Measurements from ENCODE around the gene CNOT10.
"Not testable (repeated sequence)": the region's sequence is repeated elsewhere in the genome, so short reads cannot be mapped to it uniquely, and the experiment has no call there.

Gene CNOT10, protein sequence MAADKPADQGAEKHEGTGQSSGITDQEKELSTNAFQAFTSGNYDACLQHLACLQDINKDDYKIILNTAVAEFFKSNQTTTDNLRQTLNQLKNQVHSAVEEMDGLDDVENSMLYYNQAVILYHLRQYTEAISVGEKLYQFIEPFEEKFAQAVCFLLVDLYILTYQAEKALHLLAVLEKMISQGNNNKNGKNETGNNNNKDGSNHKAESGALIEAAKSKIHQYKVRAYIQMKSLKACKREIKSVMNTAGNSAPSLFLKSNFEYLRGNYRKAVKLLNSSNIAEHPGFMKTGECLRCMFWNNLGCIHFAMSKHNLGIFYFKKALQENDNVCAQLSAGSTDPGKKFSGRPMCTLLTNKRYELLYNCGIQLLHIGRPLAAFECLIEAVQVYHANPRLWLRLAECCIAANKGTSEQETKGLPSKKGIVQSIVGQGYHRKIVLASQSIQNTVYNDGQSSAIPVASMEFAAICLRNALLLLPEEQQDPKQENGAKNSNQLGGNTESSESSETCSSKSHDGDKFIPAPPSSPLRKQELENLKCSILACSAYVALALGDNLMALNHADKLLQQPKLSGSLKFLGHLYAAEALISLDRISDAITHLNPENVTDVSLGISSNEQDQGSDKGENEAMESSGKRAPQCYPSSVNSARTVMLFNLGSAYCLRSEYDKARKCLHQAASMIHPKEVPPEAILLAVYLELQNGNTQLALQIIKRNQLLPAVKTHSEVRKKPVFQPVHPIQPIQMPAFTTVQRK

DNA sequence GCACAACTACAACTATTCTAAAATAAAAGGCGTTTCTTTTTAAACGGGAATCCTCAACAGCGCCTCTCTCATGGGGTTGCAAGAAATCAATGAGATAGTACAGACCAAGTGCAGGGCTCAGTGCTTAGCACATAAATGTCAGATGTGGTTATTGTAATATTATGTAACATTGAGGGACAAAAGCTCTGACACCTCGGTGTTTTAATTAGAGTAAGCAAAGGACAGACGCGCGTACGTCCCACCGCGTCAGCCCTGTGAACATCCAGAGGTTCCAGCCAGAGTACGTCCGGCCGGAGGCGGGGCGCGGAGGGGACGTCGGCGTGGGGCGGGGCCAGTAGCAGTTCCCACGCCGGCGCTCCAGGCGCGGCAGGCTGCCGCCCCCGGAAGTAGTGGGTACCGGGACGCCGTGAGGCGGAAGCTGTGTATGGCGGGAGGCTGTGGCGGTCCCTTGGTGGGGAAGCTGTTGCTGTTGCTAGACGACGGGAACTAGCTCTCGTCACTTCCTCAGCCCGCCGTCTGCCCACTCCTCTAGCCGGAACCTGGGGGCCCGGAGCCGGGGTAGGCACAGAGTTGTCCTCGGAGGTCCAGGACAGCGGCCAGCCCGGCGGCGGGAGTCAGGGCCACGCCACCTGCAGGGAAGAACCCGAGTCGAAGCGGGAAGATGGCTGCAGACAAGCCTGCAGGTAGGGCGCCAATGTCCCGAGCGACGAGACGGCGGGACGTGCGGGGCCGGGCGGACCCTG is at the start of gene CNOT10:
Gene CNOT10 (plus strand): TSS at position 389 of the 743 bp plus-strand sequence. CDS start 273 bp downstream, at position 662.
- DNase-seq (ENCODE audit: low read depth in 2 of 2): peak; percentile 75 to 78

DNA sequence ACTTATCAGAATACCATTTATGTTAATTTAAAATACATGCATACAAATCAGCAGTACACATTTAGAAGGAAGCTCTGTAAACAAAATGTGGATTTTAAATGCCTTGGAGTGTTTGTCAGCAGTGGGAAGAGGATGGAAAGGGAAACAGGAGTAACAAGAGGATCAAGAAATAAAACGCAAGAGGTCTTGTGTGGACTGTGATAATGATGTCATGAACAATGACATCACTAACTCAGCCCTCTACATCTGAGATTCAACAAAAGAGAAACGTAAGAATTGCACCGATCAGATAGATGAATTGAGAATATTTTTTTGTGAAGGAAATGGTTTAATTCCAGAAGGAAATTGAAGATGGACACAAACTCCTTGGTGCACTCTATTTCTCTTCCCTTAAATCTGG is 44.0 kb upstream of the CNOT10 start:
- no peak for DNase-seq (ENCODE audit: low read depth in 2 of 2)

DNA sequence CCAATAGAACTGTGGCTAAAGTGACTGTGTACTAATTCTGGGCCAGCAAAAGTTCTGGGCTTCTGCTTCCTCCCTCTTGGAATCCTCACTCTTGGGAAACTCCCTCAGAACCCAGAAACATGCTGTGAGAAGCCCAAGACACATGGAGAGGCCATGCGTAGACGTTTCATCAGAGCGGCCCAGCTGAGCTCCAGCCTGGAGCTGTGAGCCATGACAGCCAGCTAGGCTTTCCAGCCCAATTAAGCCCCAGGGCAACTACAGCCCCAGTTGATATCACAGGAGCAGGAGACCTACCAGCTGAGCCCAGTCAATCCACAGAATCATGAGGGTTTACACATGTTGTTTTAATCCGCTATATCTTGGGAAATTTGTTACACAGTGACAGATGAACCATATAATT is 43.6 kb upstream of the CNOT10 start:
- no peak for DNase-seq (ENCODE audit: low read depth in 2 of 2)

DNA sequence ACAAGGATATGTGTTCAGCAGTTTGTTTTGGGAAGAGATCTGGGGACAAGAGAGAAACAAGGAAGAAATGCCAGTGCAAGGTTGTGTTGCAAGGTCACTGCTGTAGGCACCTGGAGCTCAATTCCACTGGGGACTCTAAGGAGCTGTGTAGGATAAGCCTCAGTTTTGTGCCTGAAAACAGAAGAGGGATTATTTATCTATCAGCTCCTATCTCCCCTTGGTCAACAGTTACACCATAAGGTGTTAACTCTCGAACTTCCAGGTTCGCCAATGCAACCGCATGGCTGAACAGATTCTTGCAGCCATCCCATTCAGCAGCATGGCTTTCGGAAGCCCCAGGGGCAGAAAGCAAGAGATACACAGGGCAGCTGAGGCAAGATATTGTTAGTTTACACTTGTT is 41.6 kb upstream of the CNOT10 start:
- DNase-seq (ENCODE audit: low read depth in 2 of 2): no peak

DNA sequence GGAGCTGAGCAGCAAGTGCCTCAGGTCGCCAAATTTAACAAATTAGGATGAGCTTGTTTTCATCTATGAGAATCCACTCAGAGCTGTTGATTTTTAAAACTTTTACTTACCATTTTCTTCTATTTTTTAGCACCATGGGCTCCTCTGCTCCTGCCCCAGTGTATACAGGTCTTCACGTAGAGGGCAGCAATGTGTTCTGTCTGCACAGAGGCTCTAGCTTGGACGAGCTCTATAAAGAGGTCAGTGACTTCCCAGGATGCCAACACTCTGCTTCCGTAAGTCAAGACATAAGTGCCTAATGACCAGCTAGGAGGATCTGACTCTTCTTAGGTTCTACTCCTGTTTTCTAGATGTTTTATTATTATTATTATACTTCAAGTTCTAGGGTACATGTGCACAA is 41.2 kb upstream of the CNOT10 start:
- DNase-seq (ENCODE audit: low read depth in 2 of 2): no peak

DNA sequence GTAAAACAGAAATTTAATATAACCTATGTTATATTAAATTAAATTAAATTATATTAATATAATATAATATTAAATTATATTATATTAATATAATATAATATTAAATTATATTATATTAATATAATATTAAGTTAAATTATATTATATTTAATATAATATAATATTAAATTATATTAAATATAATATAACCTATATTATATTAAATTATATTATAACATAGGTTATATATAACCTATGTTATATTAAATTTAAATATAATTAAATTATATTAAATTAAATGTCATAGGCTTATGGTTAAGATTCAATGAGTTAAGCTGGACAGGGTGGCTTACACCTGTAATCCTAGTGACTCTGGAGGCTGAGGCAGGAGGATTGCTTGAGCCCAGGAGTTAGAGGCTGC is 40.6 kb upstream of the CNOT10 start:
- no peak for DNase-seq (ENCODE audit: low read depth in 2 of 2)

DNA sequence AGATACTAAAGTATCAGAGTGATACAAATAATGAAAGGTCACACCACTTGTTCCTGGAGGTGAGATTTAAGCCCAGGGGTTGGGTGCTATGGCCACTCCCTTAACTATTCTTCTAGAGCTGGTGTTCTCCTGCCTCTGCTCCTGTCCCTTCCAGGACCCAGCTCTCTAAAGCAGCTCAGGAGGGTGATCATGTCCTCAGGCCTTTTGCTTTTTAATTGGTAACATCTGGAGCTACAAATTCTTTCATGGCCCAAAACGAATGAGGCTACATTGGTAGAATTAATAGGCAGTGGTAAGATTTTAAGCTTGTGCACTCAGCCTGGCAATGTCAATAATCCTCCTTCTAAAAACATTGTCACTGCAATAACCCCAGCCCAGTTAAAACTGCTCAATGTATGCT is 38.2 kb upstream of the CNOT10 start:
- DNase-seq (ENCODE audit: low read depth in 2 of 2): no peak

DNA sequence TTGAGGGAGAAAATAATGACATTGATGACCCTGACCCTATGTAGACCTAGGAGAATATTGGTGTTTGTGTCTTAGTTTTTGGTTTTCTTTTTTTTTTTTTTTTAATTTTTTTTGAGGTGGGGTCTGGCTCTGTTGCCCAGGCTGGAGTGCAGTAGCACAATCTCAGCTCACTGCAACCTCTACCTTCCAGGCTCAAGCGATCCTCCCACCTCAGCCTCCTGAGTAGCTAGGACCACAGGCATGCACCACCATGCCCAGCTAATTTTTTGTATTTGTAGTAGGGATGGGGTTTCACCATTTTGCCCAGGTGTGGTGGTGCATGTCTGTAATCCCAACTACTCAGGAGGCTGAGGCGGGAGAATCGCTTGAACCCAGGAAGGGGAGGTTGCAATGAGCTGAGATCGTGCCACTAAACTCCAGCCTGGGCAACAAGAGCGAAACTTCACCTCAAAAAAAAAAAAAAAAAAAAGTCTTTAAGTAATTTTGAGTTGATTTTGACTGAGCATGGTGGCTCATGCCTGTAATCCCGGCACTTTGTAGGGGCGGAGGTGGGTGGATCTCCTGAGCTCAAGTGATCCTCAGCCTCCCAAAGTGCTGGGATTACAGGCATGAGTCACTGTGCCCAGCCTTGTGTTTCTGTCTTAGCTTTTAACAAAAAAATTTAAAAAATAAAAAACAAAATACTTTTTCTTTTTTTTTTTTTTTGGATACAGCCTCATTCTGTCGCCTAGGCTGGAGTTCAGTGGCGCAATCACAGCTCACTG is 32.5 kb upstream of the CNOT10 start:
- not testable (repeated sequence) for DNase-seq (ENCODE audit: low read depth in 2 of 2)

DNA sequence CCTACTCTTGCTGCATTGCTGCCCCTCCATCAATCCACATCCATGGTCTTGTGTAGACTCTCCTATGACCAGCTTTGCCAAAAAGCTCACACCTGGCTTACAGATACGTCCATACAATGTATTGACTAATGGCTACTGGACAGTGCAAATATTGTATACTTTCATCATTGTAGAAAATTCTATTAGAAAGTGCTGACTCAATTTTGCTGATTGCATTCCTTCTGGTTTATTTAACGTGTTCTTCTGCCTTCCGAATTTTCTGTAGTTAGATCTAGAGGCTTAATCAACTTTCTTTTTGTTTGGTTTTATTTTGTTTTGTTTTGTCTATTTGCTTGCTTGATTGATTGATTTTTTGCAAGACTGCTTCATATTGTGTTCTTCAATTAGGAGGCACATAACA is 29.8 kb upstream of the CNOT10 start:
- DNase-seq (ENCODE audit: low read depth in 2 of 2): no peak

DNA sequence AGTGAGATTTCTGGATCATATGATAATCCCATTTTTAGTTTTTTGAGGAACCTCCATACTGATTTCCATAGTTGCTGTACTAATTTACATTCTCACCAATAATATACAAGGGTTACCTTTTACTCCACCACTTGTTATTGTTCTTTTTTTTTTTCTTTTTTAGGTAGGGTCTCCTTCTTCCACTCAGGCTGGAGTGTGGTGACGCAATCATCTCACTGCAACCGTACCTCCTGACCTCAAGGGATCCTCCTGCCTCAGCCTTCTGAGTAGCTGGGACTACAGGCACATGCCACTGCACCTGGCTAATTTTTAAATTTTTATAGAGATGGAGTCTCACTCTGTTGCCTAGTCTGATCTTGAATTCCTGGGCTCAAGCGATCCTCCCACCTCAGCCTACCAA is 24.4 kb upstream of the CNOT10 start:
- DNase-seq (ENCODE audit: low read depth in 2 of 2): no peak

DNA sequence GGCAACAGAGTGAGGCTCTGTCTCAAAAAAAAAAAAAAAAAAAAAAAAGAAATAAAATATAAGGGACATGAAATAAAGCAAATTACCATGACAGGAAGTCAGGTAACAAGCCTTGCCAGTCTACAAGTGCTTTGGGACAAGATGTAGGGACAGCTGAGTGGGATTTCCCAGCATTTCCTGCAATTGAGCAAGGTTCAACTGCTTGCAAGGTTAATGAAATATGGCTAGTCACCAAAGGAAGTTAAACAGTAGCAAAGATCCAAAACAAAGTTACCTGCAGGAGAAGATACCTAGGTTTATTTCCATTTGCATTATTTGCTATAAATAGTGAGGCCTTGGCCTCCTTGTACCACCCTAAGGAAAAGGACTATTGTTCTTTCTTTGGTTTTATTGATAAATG is 22.3 kb upstream of the CNOT10 start:
- no peak for DNase-seq (ENCODE audit: low read depth in 2 of 2)

DNA sequence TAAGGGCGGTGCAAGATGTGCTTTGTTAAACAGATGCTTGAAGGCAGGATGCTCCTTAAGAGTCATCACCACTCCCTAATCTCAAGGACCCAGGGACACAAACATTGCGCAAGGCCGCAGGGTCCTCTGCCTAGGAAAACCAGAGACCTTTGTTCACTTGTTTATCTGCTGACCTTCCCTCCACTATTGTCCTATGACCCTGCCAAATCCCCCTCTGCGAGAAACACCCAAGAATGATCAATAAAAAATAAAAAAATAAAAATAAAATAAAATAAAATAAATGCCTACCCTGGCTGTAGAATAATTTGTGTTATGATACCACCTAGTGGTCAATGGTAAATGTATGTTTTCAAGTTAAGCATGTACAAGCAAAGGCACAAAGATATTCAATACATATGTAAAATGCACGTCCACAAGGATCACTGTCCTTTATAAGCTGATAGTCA is 20.3 kb upstream of the CNOT10 start:
- DNase-seq (ENCODE audit: low read depth in 2 of 2): peak; percentile 16 to 20

DNA sequence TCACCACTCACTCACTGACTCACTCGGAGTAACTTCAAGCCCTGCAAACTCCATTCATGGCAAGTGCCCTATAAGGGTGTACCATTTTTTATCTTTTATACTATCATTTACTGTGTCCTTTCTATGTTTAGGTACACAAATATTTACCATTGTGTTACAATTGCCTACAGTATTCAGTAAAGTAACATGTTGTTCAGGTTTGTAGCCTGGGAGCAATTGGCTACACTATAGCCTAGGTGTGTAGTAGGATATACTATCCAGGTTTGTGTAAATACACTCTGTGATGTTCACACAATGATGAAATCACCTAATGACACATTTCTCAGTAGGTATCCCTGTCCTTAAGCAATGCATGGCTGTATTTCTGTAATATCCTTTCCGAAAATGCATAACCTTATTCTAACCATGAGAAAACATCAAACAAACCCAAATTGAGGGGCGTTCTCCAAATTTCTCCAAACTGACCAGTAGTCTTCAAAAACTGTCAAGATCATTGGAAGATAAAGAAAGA is 17.9 kb upstream of the CNOT10 start:
- no peak for DNase-seq (ENCODE audit: low read depth in 2 of 2)

DNA sequence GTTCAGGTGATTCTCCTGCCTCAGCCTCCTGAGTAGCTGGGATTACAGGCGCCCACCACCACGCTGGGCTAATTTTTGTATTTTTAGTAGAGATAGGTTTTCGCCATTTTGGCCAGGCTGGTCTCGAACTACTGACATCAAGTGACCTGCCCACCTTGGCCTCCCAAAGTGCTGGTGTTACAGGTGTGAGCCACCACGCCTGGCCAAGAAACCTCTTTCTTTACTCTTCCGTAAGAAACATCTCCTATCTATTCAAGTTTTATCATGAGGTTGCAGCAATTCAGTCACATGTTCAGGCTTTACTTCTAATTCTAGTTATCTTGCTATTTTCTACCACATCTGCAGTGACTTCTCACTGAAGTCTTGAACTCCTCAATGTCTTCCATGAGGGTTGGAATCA is 15.8 kb upstream of the CNOT10 start:
- not testable (repeated sequence) for DNase-seq (ENCODE audit: low read depth in 2 of 2)

DNA sequence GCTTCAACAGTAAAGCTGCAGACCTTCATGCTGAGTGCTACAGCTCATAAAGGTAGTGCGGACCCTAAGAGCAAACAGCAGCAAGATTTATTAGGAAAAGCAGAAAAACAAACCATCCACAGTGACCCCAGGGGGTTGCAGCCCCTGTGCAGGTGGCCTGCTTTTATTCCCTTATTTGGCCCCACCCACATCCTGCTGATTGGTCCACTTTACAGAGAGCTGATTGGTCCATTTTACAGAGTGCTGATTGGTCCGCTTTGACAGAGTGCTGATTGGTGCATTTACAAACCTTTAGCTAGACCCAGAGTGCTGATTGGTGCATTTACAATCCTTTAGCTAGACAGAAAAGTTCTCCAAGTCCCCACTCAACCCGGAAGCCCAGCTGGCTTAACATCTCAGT is 11.3 kb upstream of the CNOT10 start:
- not testable (repeated sequence) for DNase-seq (ENCODE audit: low read depth in 2 of 2)

DNA sequence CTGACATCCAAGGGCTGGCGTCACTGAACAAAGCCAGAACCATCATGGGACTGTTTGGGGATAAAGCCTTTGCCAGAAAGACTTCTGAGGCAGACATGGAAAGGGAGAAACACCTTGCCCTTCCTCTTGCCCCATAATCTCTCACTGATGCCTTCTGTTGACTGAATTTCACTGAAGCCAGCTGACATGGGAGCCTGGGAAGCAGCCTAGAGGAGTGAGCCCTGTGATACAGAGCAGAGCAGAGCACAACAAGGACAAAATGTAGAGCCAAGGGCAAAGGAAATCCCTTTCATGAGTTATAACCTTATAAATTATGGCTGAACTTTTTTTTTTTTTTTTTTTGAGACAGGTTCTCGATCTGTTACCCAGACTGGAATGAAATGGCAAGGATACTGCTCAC is 9.8 kb upstream of the CNOT10 start:
- DNase-seq (ENCODE audit: low read depth in 2 of 2): no peak

DNA sequence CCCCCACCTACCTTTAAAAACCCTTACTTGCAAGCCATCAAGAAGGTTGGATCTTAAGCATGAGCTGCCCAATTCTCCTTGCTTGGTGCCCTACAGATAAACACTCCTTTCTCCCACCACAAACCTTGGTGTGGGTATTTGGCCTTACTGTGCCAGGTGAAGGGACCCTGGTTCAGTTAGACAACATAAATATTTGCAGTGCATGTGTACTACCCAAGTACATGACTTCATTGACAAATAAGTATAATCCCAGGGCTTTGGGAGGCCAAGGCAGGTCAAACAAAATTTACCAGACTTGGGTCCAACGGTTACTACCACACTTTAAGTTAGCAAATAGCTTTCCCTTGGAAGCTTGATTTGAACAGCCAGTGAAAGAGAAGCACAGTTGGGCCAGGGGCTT is 9.3 kb upstream of the CNOT10 start:
- no peak for DNase-seq (ENCODE audit: low read depth in 2 of 2)

DNA sequence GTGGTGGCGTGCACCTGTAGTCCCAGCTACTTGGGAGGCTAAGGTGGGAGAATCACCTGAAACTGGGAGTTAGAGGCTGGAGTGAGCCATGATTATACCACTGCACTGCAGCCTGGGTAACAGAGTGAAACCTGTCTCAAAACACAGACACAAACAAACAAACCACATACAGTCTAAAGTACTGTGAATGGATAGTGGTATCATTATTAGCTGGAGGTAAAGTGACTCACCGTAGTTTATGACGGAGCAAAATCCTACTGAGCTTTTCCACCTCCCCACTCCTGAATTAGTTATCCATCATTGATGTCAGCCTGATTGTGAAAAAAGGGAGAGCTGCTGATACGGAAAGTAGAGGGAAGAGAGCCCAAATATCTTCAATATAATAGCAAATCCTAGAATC is 3.2 kb upstream of the CNOT10 start:
- no peak for DNase-seq (ENCODE audit: low read depth in 2 of 2)

DNA sequence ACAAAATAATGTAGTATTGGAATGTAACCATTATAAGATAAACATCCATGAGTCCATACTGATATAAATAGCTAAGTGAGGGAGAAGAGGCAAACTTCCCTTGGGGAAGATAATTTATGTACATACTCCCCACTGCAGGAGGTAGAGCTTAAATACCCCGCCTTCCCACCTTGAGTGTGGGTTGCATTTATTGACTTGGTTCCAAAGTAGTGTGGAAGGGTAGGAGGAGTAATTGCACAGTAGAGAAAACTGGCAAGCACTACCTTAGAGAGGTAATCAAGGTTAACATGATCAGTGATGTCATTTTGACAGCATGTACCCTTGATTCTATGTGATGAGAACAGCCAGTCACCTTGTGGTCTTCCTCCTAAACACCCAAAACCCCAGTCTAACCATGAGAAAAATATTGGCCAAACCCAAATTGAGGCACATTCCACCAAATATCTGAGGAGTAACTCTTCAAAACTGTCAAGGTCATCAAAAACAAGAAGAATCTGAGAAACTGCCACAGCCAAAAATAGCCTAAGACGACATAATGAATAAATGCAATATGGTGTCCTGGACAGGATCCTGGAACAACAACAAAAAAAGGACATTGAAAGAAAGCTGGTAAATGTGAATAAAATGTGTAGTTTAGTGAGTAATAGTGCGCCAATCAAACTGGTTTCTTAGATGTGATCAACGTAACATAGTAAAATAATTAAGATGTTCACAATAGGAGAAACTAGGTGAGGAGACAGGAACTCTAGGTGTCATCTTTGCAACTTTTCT is 774 bp upstream of the CNOT10 start:
- no peak for DNase-seq (ENCODE audit: low read depth in 2 of 2)

DNA sequence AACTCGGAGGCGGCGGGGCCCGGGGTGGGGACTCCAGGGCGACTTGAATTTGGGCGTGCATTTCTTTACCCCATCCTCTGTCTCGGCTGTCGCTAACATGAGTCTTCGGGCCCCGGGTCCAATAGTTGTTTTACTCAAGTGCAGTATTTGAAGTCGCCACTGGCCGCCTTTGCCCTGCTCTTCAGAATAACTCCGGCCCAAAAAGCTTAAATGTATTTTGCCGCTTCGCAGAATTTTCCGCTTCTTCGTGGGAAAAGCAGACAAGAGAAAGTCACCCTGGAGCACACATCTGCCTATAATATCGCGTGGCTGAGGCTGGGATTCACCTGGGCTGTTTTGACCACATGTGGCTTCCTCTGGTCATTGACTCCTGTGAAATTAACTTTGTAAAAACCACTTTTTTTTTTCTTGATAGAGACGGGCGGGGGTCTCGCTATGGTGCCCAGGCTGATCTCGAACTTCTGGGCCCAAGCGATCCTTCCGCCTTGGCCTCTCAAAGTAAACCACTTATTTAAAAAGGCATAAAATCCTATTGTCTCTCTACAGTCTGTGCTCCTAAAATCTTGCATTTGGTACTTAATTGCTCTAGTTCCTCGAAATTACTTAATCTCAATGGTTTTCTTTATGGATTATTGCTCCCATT is 676 bp downstream of the CNOT10 start:
- DNase-seq (ENCODE audit: low read depth in 2 of 2): no peak
